Activated naive CD8-positive, alpha-beta T cell treated with anti-CD3 and anti-CD28 coated beads, Interleukin-2, amount 50 U/mL, for 24 hours (primary cell): Measurements from ENCODE around the gene DTX3L.
A peak's percentile ranks its signal among the peaks of the same experiment; 100 is the strongest.

Source experiments
- ATAC-seq: fragments of 150-1000 bp; cut with Tn5 transposase; one replicate; pipeline ENCODE4 v1.10.0; 2021
- DNase-seq: peaks from one replicate; pipeline ENCODE4 v3.0.0; 2021
- H3K27ac Mint-ChIP-seq: one replicate; pipeline ENCODE4 v1.8.0; 2021; ENCODE audit warnings: mild to moderate bottlenecking, mixed read lengths
- H3K27me3 Mint-ChIP-seq: one replicate; pipeline ENCODE4 v1.8.0; 2021; ENCODE audit warnings: mixed read lengths
- H3K36me3 Mint-ChIP-seq: one replicate; pipeline ENCODE4 v1.8.0; 2021; ENCODE audit warnings: low read depth, mixed read lengths
- H3K4me1 Mint-ChIP-seq: one replicate; pipeline ENCODE4 v1.8.0; 2021; ENCODE audit warnings: mixed read lengths
- H3K4me3 Mint-ChIP-seq: one replicate; pipeline ENCODE4 v1.8.0; 2021; ENCODE audit warnings: mild to moderate bottlenecking, moderate library complexity, mixed read lengths
- H3K9me3 Mint-ChIP-seq: one replicate; pipeline ENCODE4 v1.8.0; 2021; ENCODE audit warnings: mixed read lengths

The DTX3L gene

GRCh38 chr3:122577409-122578031, 13.4 kb downstream of the DTX3L start, which contains the start of gene PARP15:
Gene PARP15 (plus strand): TSS chr3:122577650. CDS start chr3:122577668, 18 bp downstream.
- Mint-ChIP-seq H3K36me3 (peaks cover 28% of the 10 kb centered on the region), H3K4me3 (peak within 1 kb of the TSS; percentile 97), H3K27me3 (no peaks in the 10 kb centered on the region), H3K4me1 (peaks cover 65% of the 10 kb centered on the region), H3K27ac (peak within 1 kb of the TSS; percentile 99), H3K9me3 (peaks cover 13% of the 10 kb centered on the region)
- DNase-seq (peak; percentile 56), ATAC-seq (peak; percentile 13)

- H3K4me3 Mint-ChIP-seq: peak overlapping the region; percentile 97
- ATAC-seq (no peak), DNase-seq (no peak)
- H3K27me3 Mint-ChIP-seq: no peaks in the 10 kb centered on the region
- peak overlapping the region; percentile 99 for H3K27ac Mint-ChIP-seq
- peaks cover 58% of the 10 kb centered on the region for H3K4me1 Mint-ChIP-seq
- peaks cover 18% of the 10 kb centered on the region for H3K9me3 Mint-ChIP-seq
- H3K36me3 Mint-ChIP-seq: peaks cover 27% of the 10 kb centered on the region
Measured at GRCh38 chr3:122578069-122578740, 14.1 kb downstream of the DTX3L start.

- Mint-ChIP-seq H3K9me3 (peaks cover 23% of the 10 kb centered on the region), H3K27ac (no peak overlapping the region), H3K4me3 (no peak overlapping the region), H3K36me3 (peaks cover 36% of the 10 kb centered on the region), H3K27me3 (no peaks in the 10 kb centered on the region), H3K4me1 (peaks cover 58% of the 10 kb centered on the region)
- ATAC-seq: no peak
- no peak for DNase-seq
Measured at GRCh38 chr3:122580470-122580869, 16.3 kb downstream of the DTX3L start.

GRCh38 chr3:122581622-122582021, 17.5 kb downstream of the DTX3L start:
- Mint-ChIP-seq H3K27ac (no peak overlapping the region), H3K4me3 (no peak overlapping the region), H3K9me3 (peaks cover 23% of the 10 kb centered on the region), H3K27me3 (no peaks in the 10 kb centered on the region), H3K36me3 (peaks cover 40% of the 10 kb centered on the region), H3K4me1 (peaks cover 58% of the 10 kb centered on the region)
- DNase-seq: no peak
- ATAC-seq: no peak

GRCh38 chr3:122582390-122582789, 18.3 kb downstream of the DTX3L start:
- Mint-ChIP-seq H3K9me3 (peaks cover 23% of the 10 kb centered on the region), H3K4me3 (no peak overlapping the region), H3K27ac (no peak overlapping the region), H3K27me3 (no peaks in the 10 kb centered on the region), H3K4me1 (peaks cover 57% of the 10 kb centered on the region), H3K36me3 (peaks cover 40% of the 10 kb centered on the region)
- no peak for ATAC-seq
- DNase-seq: no peak

- Mint-ChIP-seq H3K27me3 (no peaks in the 10 kb centered on the region), H3K4me3 (no peak overlapping the region), H3K36me3 (peaks cover 43% of the 10 kb centered on the region), H3K27ac (peak overlapping the region; percentile 25), H3K9me3 (peaks cover 23% of the 10 kb centered on the region), H3K4me1 (peaks cover 65% of the 10 kb centered on the region)
- DNase-seq (no peak), ATAC-seq (peak; percentile 77)
Measured at GRCh38 chr3:122586098-122586497, 22.0 kb downstream of the DTX3L start.

GRCh38 chr3:122586773-122587485, 22.8 kb downstream of the DTX3L start:
- H3K4me1 Mint-ChIP-seq: peaks cover 63% of the 10 kb centered on the region
- H3K36me3 Mint-ChIP-seq: peaks cover 40% of the 10 kb centered on the region
- no peaks in the 10 kb centered on the region for H3K27me3 Mint-ChIP-seq
- ATAC-seq (peak; percentile 35), DNase-seq (no peak)
- no peak overlapping the region for H3K4me3 Mint-ChIP-seq
- H3K9me3 Mint-ChIP-seq: peaks cover 14% of the 10 kb centered on the region
- H3K27ac Mint-ChIP-seq: peak overlapping the region; percentile 52

- Mint-ChIP-seq H3K4me3 (no peak overlapping the region), H3K9me3 (peaks cover 9% of the 10 kb centered on the region), H3K36me3 (peaks cover 38% of the 10 kb centered on the region), H3K27ac (no peak overlapping the region), H3K27me3 (no peaks in the 10 kb centered on the region), H3K4me1 (peaks cover 63% of the 10 kb centered on the region)
- ATAC-seq (no peak), DNase-seq (no peak)
Measured at GRCh38 chr3:122587572-122587971, 23.4 kb downstream of the DTX3L start.

- Mint-ChIP-seq H3K4me3 (no peak overlapping the region), H3K27ac (no peak overlapping the region), H3K9me3 (no peaks in the 10 kb centered on the region), H3K4me1 (peaks cover 52% of the 10 kb centered on the region), H3K36me3 (peaks cover 26% of the 10 kb centered on the region), H3K27me3 (no peaks in the 10 kb centered on the region)
- ATAC-seq (no peak), DNase-seq (no peak)
Measured at GRCh38 chr3:122589297-122589696, 25.2 kb downstream of the DTX3L start.

GRCh38 chr3:122590610-122591009, 26.5 kb downstream of the DTX3L start:
- Mint-ChIP-seq H3K9me3 (no peaks in the 10 kb centered on the region), H3K4me1 (peaks cover 44% of the 10 kb centered on the region), H3K27me3 (no peaks in the 10 kb centered on the region), H3K27ac (no peak overlapping the region), H3K4me3 (no peak overlapping the region), H3K36me3 (peaks cover 18% of the 10 kb centered on the region)
- DNase-seq (no peak), ATAC-seq (no peak)

GRCh38 chr3:122594025-122594424, 29.9 kb downstream of the DTX3L start:
- H3K27ac Mint-ChIP-seq: no peak overlapping the region
- DNase-seq: no peak
- no peak overlapping the region for H3K4me3 Mint-ChIP-seq
- H3K9me3 Mint-ChIP-seq: peaks cover 6% of the 10 kb centered on the region
- no peak for ATAC-seq
- H3K4me1 Mint-ChIP-seq: peaks cover 24% of the 10 kb centered on the region
- H3K36me3 Mint-ChIP-seq: peaks cover 26% of the 10 kb centered on the region
- H3K27me3 Mint-ChIP-seq: no peaks in the 10 kb centered on the region

- no peaks in the 10 kb centered on the region for H3K27me3 Mint-ChIP-seq
- no peak overlapping the region for H3K27ac Mint-ChIP-seq
- no peak for ATAC-seq
- H3K4me3 Mint-ChIP-seq: no peak overlapping the region
- DNase-seq: no peak
- H3K4me1 Mint-ChIP-seq: peaks cover 14% of the 10 kb centered on the region
- peaks cover 6% of the 10 kb centered on the region for H3K9me3 Mint-ChIP-seq
- H3K36me3 Mint-ChIP-seq: peaks cover 15% of the 10 kb centered on the region
Measured at GRCh38 chr3:122598151-122598550, 34.0 kb downstream of the DTX3L start.

GRCh38 chr3:122598556-122598955, 34.4 kb downstream of the DTX3L start:
- no peak overlapping the region for H3K4me3 Mint-ChIP-seq
- peaks cover 18% of the 10 kb centered on the region for H3K36me3 Mint-ChIP-seq
- peaks cover 6% of the 10 kb centered on the region for H3K9me3 Mint-ChIP-seq
- H3K27me3 Mint-ChIP-seq: no peaks in the 10 kb centered on the region
- DNase-seq: no peak
- peaks cover 16% of the 10 kb centered on the region for H3K4me1 Mint-ChIP-seq
- ATAC-seq: no peak
- no peak overlapping the region for H3K27ac Mint-ChIP-seq

- Mint-ChIP-seq H3K27me3 (no peaks in the 10 kb centered on the region), H3K36me3 (peaks cover 9% of the 10 kb centered on the region), H3K9me3 (no peaks in the 10 kb centered on the region), H3K4me3 (no peak overlapping the region), H3K27ac (no peak overlapping the region), H3K4me1 (peaks cover 17% of the 10 kb centered on the region)
- no peak for DNase-seq
- no peak for ATAC-seq
Measured at GRCh38 chr3:122602011-122602710, 38.0 kb downstream of the DTX3L start.
